PFSK-1 (cell line): ENCODE measurements around the gene ADD2.

Experiments
- FOXP2 ChIP-seq: optimal IDR thresholded peaks from 2 replicates; pipeline ENCODE3; 2011; ENCODE audit warnings: borderline replicate concordance, control low read depth, inconsistent platforms; ENCODE audit not compliant: insufficient read depth; ENCODE audit errors: extremely low read length, extremely low read depth
- POLR2AphosphoS5 ChIP-seq: IDR thresholded peaks from 2 replicates; pipeline ENCODE4 v1.6.1; 2012; ENCODE audit warnings: low read depth, mild to moderate bottlenecking, control low read depth, low read length, moderate library complexity
- REST ChIP-seq, 2 experiments: IDR thresholded peaks; 2 replicates each; pipeline versions ENCODE4 v1.6.1 to v1.8.0; 2011 to 2012; ENCODE audit warnings: low read depth in 2 of 2, low read length in 2 of 2, control low read depth in 1 of 2, inconsistent platforms in 1 of 2, mild to moderate bottlenecking in 1 of 2, moderate library complexity in 1 of 2; ENCODE audit not compliant: insufficient read depth in 1 of 2
- SIN3A ChIP-seq: IDR thresholded peaks from 2 replicates; pipeline ENCODE4 v1.6.1; 2012; ENCODE audit warnings: mild to moderate bottlenecking, low read length, moderate library complexity, borderline replicate concordance; ENCODE audit not compliant: insufficient read depth
- TAF1 ChIP-seq: IDR thresholded peaks from 2 replicates; pipeline ENCODE4 v1.6.1; 2012; ENCODE audit warnings: low read length, control low read depth, borderline replicate concordance; ENCODE audit not compliant: insufficient read depth

ADD2 gene

GRCh38 chr2:70632388-70632787, 135.6 kb downstream of the ADD2 start:
- no peak for TF ChIP-seq POLR2AphosphoS5
- TF ChIP-seq REST (IDR thresholded peaks at IDR 0.05; ENCODE audit: insufficient read depth in 1 of 2, low read depth in 2 of 2, low read length in 2 of 2): no peak
- TF ChIP-seq TAF1: no peak
- no peak for TF ChIP-seq FOXP2
- TF ChIP-seq SIN3A: no peak

DNA sequence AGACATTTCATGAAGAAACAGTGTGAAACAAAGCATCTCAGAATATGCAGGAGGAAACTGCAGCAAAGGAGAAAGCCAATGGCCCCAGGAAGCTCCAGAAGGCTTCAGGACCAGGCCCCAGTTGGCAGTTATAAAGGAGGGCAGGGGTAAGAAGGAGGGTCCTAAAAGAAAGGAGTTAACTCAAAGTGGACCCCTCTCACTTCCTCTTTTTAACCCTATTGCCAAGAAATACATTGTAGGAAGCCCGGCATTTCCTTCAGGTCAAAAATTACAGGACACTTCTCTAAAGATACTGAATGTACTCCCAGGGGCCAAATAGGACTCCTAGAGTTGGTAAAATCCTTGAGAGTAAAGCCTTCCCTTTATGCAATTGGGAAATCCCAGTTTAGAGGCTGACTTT, 137.2 kb downstream of the ADD2 start:
- TF ChIP-seq TAF1: no peak
- no peak for TF ChIP-seq POLR2AphosphoS5
- TF ChIP-seq SIN3A: no peak
- no peak for TF ChIP-seq REST (IDR thresholded peaks at IDR 0.05; ENCODE audit: insufficient read depth in 1 of 2, low read depth in 2 of 2, low read length in 2 of 2)
- TF ChIP-seq FOXP2: no peak

GRCh38 chr2:70627211-70627898, 140.6 kb downstream of the ADD2 start:
- TF ChIP-seq TAF1: no peak
- no peak for TF ChIP-seq SIN3A
- no peak for TF ChIP-seq REST (IDR thresholded peaks at IDR 0.05; ENCODE audit: insufficient read depth in 1 of 2, low read depth in 2 of 2, low read length in 2 of 2)
- TF ChIP-seq POLR2AphosphoS5: no peak
- no peak for TF ChIP-seq FOXP2

DNA sequence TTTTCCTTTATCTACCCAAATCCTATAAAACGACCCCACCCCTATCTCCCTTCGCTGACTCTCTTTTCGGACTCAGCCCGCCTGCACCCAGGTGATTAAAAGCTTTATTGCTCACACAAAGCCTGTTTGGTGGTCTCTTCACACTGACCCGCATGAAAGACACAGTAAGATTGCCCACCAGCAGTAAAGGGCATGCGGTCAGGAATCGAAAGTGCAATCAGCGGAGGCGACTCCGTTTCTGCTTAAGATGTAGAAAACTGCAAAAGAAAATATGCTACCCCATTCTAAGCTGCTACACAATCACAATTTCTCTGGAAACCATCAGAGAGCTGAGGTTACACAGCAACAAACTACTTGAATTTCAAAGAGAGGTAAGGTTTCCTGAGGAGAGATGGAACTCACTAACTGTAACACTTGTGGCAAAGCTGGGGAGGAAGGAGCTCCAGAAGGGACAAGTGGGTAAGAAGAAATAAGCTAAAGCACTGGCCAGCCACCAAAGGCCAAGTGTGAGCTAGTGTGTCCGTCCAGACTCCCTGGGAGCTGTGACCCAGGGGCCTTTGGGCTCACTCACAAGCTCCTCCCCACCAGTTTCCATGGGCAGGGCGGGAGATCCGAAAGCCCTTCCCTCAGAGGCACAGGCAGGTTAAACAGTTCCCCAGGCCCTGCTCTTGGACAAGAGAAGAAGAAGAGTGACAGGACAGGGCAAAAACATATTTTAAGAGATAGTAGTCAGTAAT, 141.6 kb downstream of the ADD2 start:
- TF ChIP-seq SIN3A: no peak
- TF ChIP-seq POLR2AphosphoS5: no peak
- TF ChIP-seq REST (IDR thresholded peaks at IDR 0.05; ENCODE audit: insufficient read depth in 1 of 2, low read depth in 2 of 2, low read length in 2 of 2): no peak
- TF ChIP-seq FOXP2: no peak
- no peak for TF ChIP-seq TAF1
